SH-SY5Y (cell line): ENCODE measurements around the gene OPA3.

ENCODE experiments used
- GATA2 ChIP-seq: IDR thresholded peaks from 2 replicates; pipeline ENCODE4 v1.6.1; 2011; ENCODE audit warnings: mild to moderate bottlenecking, low read depth, low read length
- GATA3 ChIP-seq: IDR thresholded peaks from 2 replicates; pipeline ENCODE4 v1.6.1; 2011; ENCODE audit warnings: low read depth, mild to moderate bottlenecking, low read length, moderate library complexity

DNA sequence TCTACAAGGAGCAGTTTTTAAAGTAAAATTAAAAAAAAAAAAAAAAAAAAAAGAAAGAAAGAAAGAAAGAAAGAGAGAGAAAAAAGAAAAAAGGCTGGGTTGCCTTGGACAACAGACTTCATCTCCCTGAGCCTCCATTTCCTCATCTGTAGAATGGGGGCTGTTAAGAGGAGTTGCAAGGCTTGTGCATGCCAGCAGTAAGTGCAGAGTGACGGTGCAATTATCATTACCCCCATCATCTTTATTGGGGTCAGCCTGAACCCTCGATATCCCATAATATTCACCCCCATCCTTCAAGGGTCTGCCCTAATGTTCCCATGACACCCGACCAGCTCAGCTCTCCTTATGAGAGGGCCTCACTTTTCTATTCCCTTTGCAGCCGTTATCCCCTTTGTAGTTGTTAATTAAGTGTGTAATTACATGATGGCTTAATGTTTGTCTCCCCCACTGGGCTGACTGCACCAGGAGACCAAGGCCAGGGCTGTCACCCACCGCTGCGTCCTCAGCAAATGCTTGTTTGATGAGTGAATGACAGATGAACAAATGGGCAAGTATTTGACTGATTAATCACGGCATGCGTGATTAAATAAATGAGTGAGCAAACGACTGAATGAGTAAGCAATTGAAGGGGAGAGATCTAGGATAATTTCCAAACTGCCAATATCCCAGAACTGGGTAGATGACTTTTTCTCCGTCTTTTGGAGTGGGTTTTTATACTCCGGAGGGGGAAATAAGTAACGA, 106.7 kb downstream of the OPA3 start:
- no peak for TF ChIP-seq GATA3
- no peak for TF ChIP-seq GATA2
